GM12865 (cell line): ENCODE data around the gene GINS2.

Experiments
- DNase-seq: peaks from one replicate; pipeline ENCODE4 v3.0.0; 2010; ENCODE audit warnings: low read depth
- H3K4me3 ChIP-seq: 2 replicates; pipeline ENCODE4 v1.5.1; 2011; ENCODE audit warnings: mild to moderate bottlenecking, low read depth, low read length, control low read depth
- TF ChIP-seq, protein P1 (sequence below): IDR thresholded peaks from 2 replicates; pipeline ENCODE4 v1.5.1; 2011; ENCODE audit warnings: low read length, control low read depth, low read depth, inconsistent platforms; ENCODE audit not compliant: insufficient read depth; ENCODE audit errors: missing control alignments

The GINS2 gene

GRCh38 chr16:85717393-85718152 is 28.8 kb upstream of the GINS2 start:
- DNase-seq, result peak; percentile 76
- no peak overlapping the region for H3K4me3 ChIP-seq
- TF ChIP-seq, protein P1, sequence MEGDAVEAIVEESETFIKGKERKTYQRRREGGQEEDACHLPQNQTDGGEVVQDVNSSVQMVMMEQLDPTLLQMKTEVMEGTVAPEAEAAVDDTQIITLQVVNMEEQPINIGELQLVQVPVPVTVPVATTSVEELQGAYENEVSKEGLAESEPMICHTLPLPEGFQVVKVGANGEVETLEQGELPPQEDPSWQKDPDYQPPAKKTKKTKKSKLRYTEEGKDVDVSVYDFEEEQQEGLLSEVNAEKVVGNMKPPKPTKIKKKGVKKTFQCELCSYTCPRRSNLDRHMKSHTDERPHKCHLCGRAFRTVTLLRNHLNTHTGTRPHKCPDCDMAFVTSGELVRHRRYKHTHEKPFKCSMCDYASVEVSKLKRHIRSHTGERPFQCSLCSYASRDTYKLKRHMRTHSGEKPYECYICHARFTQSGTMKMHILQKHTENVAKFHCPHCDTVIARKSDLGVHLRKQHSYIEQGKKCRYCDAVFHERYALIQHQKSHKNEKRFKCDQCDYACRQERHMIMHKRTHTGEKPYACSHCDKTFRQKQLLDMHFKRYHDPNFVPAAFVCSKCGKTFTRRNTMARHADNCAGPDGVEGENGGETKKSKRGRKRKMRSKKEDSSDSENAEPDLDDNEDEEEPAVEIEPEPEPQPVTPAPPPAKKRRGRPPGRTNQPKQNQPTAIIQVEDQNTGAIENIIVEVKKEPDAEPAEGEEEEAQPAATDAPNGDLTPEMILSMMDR, result peak; percentile 60

DNA sequence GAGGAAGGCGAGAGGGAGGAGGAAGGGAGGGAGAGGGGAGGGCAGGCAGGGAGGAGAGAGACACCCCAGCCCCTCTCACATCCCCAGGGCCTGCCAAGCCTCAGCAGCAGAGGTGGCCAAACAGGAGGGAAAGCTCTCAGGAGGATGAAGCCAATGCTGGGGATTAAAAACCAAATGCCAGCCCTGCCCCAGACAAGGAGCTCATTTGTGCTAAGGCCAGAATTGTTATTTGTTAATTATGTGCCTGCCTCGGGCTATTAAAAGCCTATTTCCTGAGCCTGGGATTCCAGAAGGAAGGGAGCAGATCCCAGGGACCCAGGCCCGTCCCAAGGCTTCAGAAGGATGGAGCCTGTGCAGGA is 27.9 kb upstream of the GINS2 start:
- DNase-seq, result no peak
- TF ChIP-seq, protein P1, result no peak
- H3K4me3 ChIP-seq, result no peak overlapping the region

DNA sequence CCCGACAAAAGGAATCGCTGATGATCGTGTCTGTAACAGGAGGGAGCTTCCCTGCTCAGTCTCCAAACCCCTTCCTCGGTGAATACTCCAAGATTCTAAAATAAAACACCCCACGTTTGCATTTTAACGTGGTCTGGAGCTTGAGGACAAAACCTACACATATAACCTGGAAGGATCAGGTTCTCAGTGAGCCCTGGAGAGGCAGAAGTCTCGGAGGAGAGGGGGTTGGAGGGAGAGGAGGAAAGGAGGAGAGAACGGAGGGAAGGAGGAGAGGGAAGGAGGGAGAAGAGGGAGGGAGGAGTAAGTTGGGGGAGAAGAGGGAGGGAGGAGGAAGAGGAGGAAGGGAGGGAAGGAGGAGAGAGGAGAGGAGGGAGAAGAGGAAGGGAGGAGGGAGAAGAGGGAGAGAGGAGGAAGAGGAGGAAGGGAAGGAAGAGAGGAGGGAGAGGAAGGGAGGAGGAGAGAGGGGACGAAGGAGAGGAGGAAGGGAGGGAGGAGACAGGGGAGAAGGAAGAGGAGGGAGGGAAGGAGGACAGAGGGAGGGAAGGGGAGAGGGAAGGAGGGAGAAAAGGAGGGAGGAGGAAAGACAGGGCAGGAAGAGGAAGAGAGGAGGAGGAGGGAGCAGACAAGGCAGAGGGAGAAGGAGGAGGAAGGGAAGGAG is 27.4 kb upstream of the GINS2 start:
- no peak for DNase-seq
- TF ChIP-seq, protein P1, result no peak
- H3K4me3 ChIP-seq, result no peak overlapping the region

GRCh38 chr16:85715169-85716021 is 26.6 kb upstream of the GINS2 start:
- H3K4me3 ChIP-seq, result no peak overlapping the region
- DNase-seq, result no peak
- TF ChIP-seq, protein P1, result no peak

GRCh38 chr16:85712801-85713200 is 24.0 kb upstream of the GINS2 start:
- DNase-seq, result no peak
- TF ChIP-seq, protein P1, result no peak
- H3K4me3 ChIP-seq, result no peak overlapping the region

GRCh38 chr16:85711982-85712587 is 23.3 kb upstream of the GINS2 start:
- no peak for DNase-seq
- TF ChIP-seq, protein P1, result no peak

More at GRCh38 chr16:85711982-85712587, 23.3 kb upstream of the GINS2 start:
- H3K4me3 ChIP-seq, result no peak overlapping the region
